SU-DHL-6 (cell line): ENCODE data around the gene ACER3.

Experiments used
- H2AFZ ChIP-seq: fragments of 200-600 bp; sonication (generic); 2 replicates; pipeline ENCODE4 v1.6.1; 2014; ENCODE audit warnings: low read depth, mild to moderate bottlenecking, moderate library complexity, mixed read lengths, antibody characterized with exemption, low read length; ENCODE audit not compliant: severe bottlenecking
- H3F3A ChIP-seq: fragments of 200-600 bp; shearing (Covaris generic); 2 replicates; pipeline ENCODE4 v1.6.0; 2016; ENCODE audit warnings: antibody characterized with exemption, mild to moderate bottlenecking; ENCODE audit not compliant: insufficient read depth
- H3K27ac ChIP-seq: fragments of 200-600 bp; sonication (generic); 2 replicates; pipeline ENCODE4 v1.5.1; 2016; ENCODE audit warnings: low read depth, mild to moderate bottlenecking, low read length, moderate library complexity, mixed read lengths
- H3K27me3 ChIP-seq: fragments of 200-600 bp; sonication (generic), shearing (Covaris generic); 2 replicates; pipeline ENCODE4 v1.6.0; 2014; ENCODE audit warnings: mild to moderate bottlenecking, low read length
- H3K36me3 ChIP-seq: fragments of 200-600 bp; sonication (generic); 2 replicates; pipeline ENCODE4 v1.6.1; 2014; ENCODE audit warnings: mild to moderate bottlenecking, low read length, mixed read lengths
- H3K4me2 ChIP-seq: fragments of 300-600, 200-600 bp; shearing (Covaris generic), sonication (generic); 2 replicates; pipeline ENCODE4 v1.6.0; 2014; ENCODE audit warnings: low read length, low read depth, mild to moderate bottlenecking; ENCODE audit not compliant: poor library complexity, severe bottlenecking
- H3K4me3 ChIP-seq: fragments of 200-600 bp; sonication (generic); 2 replicates; pipeline ENCODE4 v1.5.1; 2014; ENCODE audit warnings: antibody characterized with exemption, low read length, mild to moderate bottlenecking, mixed read lengths; ENCODE audit not compliant: insufficient read depth, poor library complexity, severe bottlenecking
- H3K79me2 ChIP-seq: fragments of 200-600 bp; sonication (generic); 2 replicates; pipeline ENCODE4 v1.6.1; 2014; ENCODE audit warnings: mild to moderate bottlenecking, low read length, moderate library complexity; ENCODE audit not compliant: insufficient read depth
- H3K9ac ChIP-seq: fragments of 200-600 bp; sonication (generic); 2 replicates; pipeline ENCODE4 v1.7.0; 2014; ENCODE audit warnings: mild to moderate bottlenecking, low read length
- H3K9me2 ChIP-seq: fragments of 200-600 bp; sonication (generic); replicated peaks from 2 replicates; pipeline ENCODE4 v1.6.1; 2014; ENCODE audit warnings: low read length; ENCODE audit not compliant: insufficient read depth
- H3K9me3 ChIP-seq: fragments of 200-600 bp; sonication (generic); 2 replicates; pipeline ENCODE4 v1.6.1; 2014; ENCODE audit warnings: low read length, mixed read lengths; ENCODE audit not compliant: insufficient read depth
- H4K20me1 ChIP-seq: fragments of 200-600 bp; sonication (generic); 2 replicates; pipeline ENCODE4 v1.6.1; 2014; ENCODE audit warnings: low read depth, mild to moderate bottlenecking, antibody characterized with exemption, low read length, moderate library complexity, mixed read lengths
- CTCF ChIP-seq: fragments of 200-600 bp; sonication (generic); IDR thresholded peaks from one replicate; pipeline ENCODE4 v1.5.1; 2017; ENCODE audit warnings: antibody characterized with exemption, mild to moderate bottlenecking, low read length, moderate library complexity; ENCODE audit not compliant: insufficient read depth, poor library complexity, severe bottlenecking
- EZH2phosphoT487 ChIP-seq: fragments of 200-600 bp; sonication (generic), shearing (Covaris generic); conservative IDR thresholded peaks from 2 replicates; pipeline ENCODE4 v1.6.1; 2018; ENCODE audit warnings: mild to moderate bottlenecking, antibody characterized with exemption, low read length, moderate library complexity, mixed read lengths

ACER3 gene

GRCh38 chr11:76946223-76946622 lies 85.5 kb downstream of the ACER3 start:
- Histone ChIP-seq H3K9ac (no peak overlapping the region), H2AFZ (no peak overlapping the region), H3K27ac (no peak overlapping the region), H3K36me3 (no peaks in the 10 kb centered on the region), H3K4me2 (no peak overlapping the region), H3K27me3 (no peaks in the 10 kb centered on the region), H3F3A (no peaks in the 10 kb centered on the region), H3K9me2 (no peaks in the 10 kb centered on the region), H3K9me3 (no peaks in the 10 kb centered on the region; the same call in 1 of the 2 replicates), H3K79me2 (no peaks in the 10 kb centered on the region), H3K4me3 (no peak overlapping the region), H4K20me1 (no peaks in the 10 kb centered on the region)
- TF ChIP-seq EZH2phosphoT487 (no peak), CTCF (no peak)

DNA sequence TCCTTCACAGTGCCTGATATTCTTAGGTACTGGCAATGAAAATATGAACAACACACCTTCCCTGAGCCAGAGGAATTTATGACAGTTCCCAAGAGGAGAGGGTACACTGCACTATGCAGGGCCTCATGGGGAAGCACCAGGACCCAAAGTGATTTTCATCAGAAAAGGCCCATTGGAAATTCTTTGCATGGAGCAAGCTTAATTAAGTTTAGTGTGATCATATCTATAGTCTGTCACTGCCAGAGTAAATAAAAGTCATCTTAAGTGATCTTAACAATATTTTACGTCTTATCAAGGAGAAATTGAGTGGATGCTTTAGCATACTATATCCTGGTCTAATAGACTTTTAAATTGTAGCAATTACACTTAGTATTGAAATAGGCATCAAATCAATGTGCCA lies 86.5 kb downstream of the ACER3 start:
- no peak overlapping the region for H3K9ac ChIP-seq
- H3K9me3 ChIP-seq, result no peaks in the 10 kb centered on the region; the same call in 1 of the 2 replicates
- no peak overlapping the region for H3K4me3 ChIP-seq
- H3K9me2 ChIP-seq, result no peaks in the 10 kb centered on the region
- H2AFZ ChIP-seq, result no peak overlapping the region
- no peaks in the 10 kb centered on the region for H3K79me2 ChIP-seq
- H4K20me1 ChIP-seq, result no peaks in the 10 kb centered on the region
- H3K36me3 ChIP-seq, result no peaks in the 10 kb centered on the region
- H3K4me2 ChIP-seq, result no peak overlapping the region
- TF ChIP-seq CTCF (no peak), EZH2phosphoT487 (no peak)
- no peak overlapping the region for H3K27ac ChIP-seq
- H3K27me3 ChIP-seq, result no peaks in the 10 kb centered on the region
- no peaks in the 10 kb centered on the region for H3F3A ChIP-seq

DNA sequence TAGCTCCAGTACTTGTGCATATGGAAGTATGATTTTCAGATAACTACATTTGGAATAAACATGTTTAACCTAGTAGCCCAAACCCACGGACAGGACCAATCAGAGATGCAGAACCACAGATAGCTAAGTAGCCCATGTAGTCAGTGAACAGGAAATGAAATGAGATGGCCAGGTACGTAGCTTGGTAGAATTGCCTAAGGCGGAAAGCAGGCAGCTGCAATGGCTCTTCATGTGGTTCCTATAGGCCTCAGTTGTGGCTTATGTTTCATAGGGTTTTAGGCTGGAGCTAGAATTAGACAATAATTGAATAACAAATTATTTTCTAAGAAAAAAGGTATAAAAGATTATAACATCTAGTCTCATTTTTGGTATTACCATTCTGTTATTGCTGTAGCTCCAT lies 87.1 kb downstream of the ACER3 start:
- Histone ChIP-seq H3K9me3 (no peaks in the 10 kb centered on the region; the same call in 1 of the 2 replicates), H3K27ac (no peak overlapping the region), H3K79me2 (no peaks in the 10 kb centered on the region), H3K9me2 (no peaks in the 10 kb centered on the region), H3K27me3 (no peaks in the 10 kb centered on the region), H3K9ac (no peak overlapping the region), H2AFZ (no peak overlapping the region), H4K20me1 (no peaks in the 10 kb centered on the region), H3K4me2 (no peak overlapping the region), H3F3A (no peaks in the 10 kb centered on the region), H3K4me3 (no peak overlapping the region), H3K36me3 (no peaks in the 10 kb centered on the region)
- no peak for TF ChIP-seq EZH2phosphoT487
- TF ChIP-seq CTCF, result no peak
